Erythroblast (primary cell): ENCODE results near the gene AMZ2.

ENCODE experiments used
- GATA1 ChIP-seq: IDR thresholded peaks from 2 replicates; pipeline ENCODE4 v1.6.1; 2011; ENCODE audit warnings: low read depth, mild to moderate bottlenecking, control low read depth, low read length, moderate library complexity
- POLR2A ChIP-seq: IDR thresholded peaks from 2 replicates; pipeline ENCODE4 v1.6.1; 2011; ENCODE audit warnings: mild to moderate bottlenecking, low read length

DNA sequence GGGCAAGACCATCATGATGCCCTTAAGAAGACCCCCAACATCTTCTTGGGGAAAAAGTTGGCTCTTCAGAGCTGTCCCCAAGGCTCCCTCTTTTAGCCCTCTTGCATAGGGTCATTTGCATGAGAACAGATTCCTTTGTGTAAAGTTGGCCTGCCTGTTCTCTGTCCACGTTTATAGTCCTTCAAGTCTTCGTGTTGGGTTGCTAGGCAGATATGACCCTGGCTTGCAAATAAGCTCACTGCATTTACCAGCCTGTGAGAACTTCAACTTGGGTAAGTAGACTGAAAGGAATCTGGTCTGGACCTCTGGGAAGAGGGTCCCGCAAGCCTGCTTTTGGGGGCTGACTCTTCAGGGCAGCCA is 46.3 kb downstream of the AMZ2 start:
- no peak for TF ChIP-seq POLR2A
- TF ChIP-seq GATA1, result no peak
